HG02678 (cell line): ENCODE data around the gene CLCN4.

Source experiments
- ATAC-seq: cut with Tn5 transposase; IDR thresholded peaks from one replicate; pipeline ENCODE4 v1.9.1; 2021; ENCODE audit warnings: mild to moderate bottlenecking, moderate library complexity; ENCODE audit not compliant: unreplicated experiment

CLCN4 gene

GRCh38 chrX:10237241-10237640 lies 80.5 kb downstream of the CLCN4 start:
- ATAC-seq, result no peak

- ATAC-seq, result no peak
Measured at GRCh38 chrX:10239611-10240064, 82.9 kb downstream of the CLCN4 start.

DNA sequence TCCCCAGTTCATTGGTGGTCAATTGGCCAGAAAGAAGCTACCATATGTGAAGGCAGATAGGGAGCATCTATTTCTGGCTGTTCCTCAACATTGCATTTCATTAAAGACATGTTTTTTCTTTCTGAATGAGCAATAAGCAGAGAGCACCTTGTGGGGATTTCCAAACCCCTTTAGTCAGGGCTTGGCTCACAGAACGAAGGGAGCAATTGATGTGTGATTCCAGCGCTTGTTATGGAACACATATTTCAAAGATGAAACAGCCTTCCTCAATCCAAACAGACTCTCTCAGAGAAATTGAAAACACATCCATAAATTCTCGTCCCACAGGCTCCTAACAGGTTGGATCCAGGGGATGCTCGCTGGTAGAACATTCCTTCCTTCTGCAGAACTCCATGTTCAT lies 84.1 kb downstream of the CLCN4 start:
- ATAC-seq, result no peak

DNA sequence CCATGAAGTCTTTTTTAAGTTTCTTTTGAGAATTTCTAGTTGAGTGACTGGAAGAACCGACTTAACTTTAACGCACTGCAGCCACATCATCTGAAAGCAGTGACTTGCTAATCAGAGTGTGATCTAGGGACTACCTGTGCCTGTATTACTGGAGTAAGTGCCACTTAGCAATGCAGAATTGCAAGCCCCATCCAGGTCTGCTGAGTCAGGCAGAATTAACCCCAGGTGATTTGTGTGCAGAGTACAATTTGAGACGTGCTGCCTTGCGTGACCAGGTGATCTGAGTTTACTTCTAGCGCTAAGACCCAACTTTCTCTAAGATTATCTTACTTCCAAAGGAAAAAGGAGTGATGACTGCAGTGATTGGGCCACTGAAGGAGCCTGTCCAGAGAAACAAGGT lies 85.3 kb downstream of the CLCN4 start:
- no peak for ATAC-seq

DNA sequence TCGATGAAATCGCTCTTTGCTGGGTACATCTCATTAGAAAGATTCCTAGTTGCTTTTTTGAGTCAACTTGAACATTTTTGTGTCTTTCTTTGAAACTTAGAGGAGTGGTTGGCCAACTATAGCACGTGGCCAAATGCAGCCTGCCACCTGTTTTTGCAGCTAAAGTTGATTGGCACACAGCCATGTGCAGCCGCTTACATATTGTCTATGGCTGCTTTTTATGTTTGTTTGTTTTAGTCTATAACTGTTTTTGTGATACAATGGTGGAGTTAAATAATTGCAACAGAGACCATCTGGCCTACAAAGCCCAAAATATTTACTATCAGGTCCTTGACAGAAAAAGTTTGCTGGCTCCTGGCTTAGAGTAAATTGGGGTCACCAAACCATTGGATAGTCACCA lies 86.3 kb downstream of the CLCN4 start:
- no peak for ATAC-seq

DNA sequence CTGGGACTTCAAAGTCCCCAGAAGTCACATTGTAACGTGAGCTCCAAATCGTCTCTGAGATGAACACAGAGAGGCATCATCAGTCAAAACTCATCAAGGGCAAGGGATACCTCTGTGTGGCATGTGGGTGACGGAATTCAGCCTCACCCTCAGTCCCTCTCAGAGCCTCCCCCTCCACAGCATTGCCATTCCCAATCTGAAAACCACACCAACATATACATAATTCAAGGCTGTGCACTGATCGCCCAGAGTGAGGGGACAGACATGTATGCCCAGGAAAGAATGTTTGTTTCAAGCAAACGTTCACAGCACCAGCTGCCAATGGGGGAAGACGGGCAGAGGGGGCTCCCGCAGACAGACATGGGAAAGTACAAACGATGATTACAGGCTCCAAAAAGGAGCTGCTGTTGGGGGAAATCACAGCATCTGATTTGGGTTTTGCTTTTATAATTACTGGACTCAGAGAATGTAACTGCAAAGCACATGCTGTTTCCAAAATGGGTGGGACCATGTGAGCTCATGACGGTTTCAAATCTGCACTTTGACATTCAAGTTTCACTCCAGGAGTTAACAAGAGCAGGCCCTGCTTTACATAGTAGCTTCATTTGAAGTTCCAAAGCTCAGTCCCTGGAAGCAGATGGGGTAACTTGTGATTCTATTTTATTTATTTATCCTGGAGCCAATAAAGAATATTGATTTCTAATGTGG lies 88.3 kb downstream of the CLCN4 start:
- ATAC-seq, result no peak

DNA sequence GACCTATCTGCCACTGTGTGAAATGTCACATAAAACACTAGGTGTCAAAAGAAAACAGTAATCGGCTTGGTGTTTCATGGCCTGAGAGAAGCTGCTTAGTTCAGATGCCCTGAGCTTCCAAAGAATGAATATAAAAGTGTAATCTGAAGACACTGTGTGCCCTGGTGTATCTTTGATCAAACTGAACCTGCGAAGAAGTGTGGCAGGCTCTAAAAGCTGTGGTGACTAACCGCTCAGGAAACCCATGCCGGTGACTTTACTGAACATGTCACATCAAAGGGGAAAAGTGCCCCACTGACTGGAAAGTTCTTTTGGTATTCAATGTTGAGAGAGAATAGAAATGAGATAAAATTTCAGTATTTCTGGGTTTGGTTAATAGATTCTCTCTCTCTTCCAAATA lies 89.1 kb downstream of the CLCN4 start:
- ATAC-seq, result no peak

GRCh38 chrX:10246297-10246696 lies 89.5 kb downstream of the CLCN4 start:
- no peak for ATAC-seq

DNA sequence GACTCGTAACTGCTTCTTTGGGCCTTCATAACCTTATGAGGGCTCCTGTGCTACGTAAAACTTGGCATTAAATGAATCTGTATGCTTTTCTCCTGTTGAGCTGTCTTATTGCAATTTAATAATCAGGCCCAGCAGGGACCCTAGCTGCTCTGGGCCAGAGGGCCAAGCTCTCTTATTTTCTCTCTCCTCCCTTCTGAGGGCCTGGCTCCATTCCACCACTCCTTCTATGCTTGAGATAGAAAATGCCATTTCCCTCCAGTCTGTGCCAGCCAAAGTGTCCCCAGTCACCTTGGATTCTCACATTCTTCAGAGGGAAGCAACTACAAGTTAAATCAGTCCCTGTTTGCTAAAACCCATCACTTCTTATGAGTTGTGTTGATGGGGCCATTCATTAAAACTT lies 90.1 kb downstream of the CLCN4 start:
- no peak for ATAC-seq

- ATAC-seq, result no peak
Measured at GRCh38 chrX:10254739-10255138, 98.0 kb downstream of the CLCN4 start.

- no peak for ATAC-seq
Measured at GRCh38 chrX:10259716-10260115, 102.9 kb downstream of the CLCN4 start.

DNA sequence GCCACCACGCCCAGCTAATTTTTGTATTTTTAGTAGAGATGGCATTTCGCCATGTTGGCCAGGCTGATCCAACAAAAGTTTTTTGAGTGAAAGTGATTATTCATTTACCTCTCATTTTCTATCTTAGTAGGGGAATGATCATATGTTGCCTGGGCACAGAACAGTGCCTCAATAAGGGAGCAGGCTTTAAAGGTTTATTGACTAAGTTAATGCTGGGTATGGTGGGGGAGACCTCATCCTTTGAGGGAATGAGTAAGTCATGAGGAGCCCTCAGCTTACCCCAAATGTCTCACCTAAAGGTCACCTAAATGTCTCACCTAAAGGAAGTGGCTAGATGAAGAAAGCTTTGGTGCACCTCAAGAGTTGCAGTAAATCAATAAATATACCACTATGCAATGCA lies 109.0 kb downstream of the CLCN4 start:
- ATAC-seq, result no peak

DNA sequence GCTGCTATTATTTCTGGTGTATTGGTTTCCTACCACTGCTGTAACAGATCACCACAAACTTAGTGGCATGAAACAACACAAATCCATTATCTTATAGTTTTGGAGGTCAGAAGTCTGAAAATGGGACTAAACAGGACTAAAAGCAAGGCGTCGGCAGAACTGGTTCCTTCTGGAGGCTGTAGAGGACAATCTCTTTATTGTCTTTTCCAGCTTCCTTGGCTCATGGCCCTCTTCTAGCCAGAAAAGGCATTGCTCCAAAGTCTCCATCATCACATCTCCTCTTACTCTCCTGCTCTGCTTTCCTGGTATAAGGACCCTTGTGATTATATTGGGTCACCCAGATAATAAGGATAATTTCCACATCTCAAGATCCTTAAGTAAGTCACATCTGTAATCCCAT lies 121.9 kb downstream of the CLCN4 start:
- ATAC-seq, result no peak

GRCh38 chrX:10280071-10280470 lies 123.3 kb downstream of the CLCN4 start:
- no peak for ATAC-seq

- no peak for ATAC-seq
Measured at GRCh38 chrX:10282490-10282889, 125.7 kb downstream of the CLCN4 start.

- no peak for ATAC-seq
Measured at GRCh38 chrX:10286195-10286594, 129.4 kb downstream of the CLCN4 start.
